WTC11 (cell line): ENCODE data around the gene GALNT18. TPM values are rescaled to one million over a fixed set of nuclear protein-coding genes. Genes with fewer than 3 reads are reported as not detected.

ENCODE experiments used
- ATAC-seq: fragments of 200-7000 bp; cut with Tn5 transposase; 2 replicates; pipeline ENCODE4 v1.10.0; 2021; ENCODE audit warnings: mild to moderate bottlenecking, moderate library complexity
- CTCF ChIA-PET: fragments of 300-600 bp; sonication (Branson Sonifier 250); formaldehyde crosslinking; loops from one replicate; lab custom pipeline; 2021; ENCODE audit warnings: antibody characterized with exemption; lab: Charles Lee
- POLR2A ChIA-PET: fragments of 350-600 bp; sonication (Branson Sonifier 250); formaldehyde crosslinking; loops from one replicate; lab custom pipeline; 2021; ENCODE audit warnings: antibody characterized with exemption; lab: Charles Lee
- DNase-seq: peaks from one replicate; pipeline ENCODE4 v3.0.0; 2021; ENCODE audit warnings: low spot score
- H3K27ac Mint-ChIP-seq: 2 replicates; pipeline ENCODE4 v1.8.0; 2021; ENCODE audit warnings: mixed read lengths
- H3K27me3 Mint-ChIP-seq: 2 replicates; pipeline ENCODE4 v1.8.0; 2021; ENCODE audit warnings: low read depth, mild to moderate bottlenecking, moderate library complexity, mixed read lengths
- H3K36me3 Mint-ChIP-seq: 2 replicates; pipeline ENCODE4 v1.8.0; 2021; ENCODE audit warnings: mixed read lengths
- H3K4me1 Mint-ChIP-seq: 2 replicates; pipeline ENCODE4 v1.8.0; 2022; ENCODE audit warnings: mixed read lengths
- H3K4me3 Mint-ChIP-seq: 2 replicates; pipeline ENCODE4 v1.8.0; 2021; ENCODE audit warnings: mild to moderate bottlenecking, moderate library complexity, mixed read lengths
- H3K9me3 Mint-ChIP-seq: 2 replicates; pipeline ENCODE4 v1.8.0; 2021; ENCODE audit warnings: mixed read lengths
- CREM ChIP-seq: sonication (generic); formaldehyde crosslinking; IDR thresholded peaks from 2 replicates; pipeline ENCODE4 v1.8.1; 2022; ENCODE audit warnings: mild to moderate bottlenecking, missing genetic modification reagents, moderate library complexity
- GTF2I ChIP-seq: fragments of 250-450 bp; sonication (Bioruptor Pico); conservative IDR thresholded peaks from 2 replicates; pipeline ENCODE4 v1.4.0; 2021; ENCODE audit warnings: mild to moderate bottlenecking
- HMGA2 ChIP-seq: fragments of 250-450 bp; sonication (Bioruptor Pico); IDR thresholded peaks from 2 replicates; pipeline ENCODE4 v1.4.0; 2021; ENCODE audit warnings: mild to moderate bottlenecking, moderate library complexity
- NFE2L1 ChIP-seq: sonication (generic); formaldehyde crosslinking; IDR thresholded peaks from 2 replicates; pipeline ENCODE4 v1.8.1; 2023; ENCODE audit warnings: missing genetic modification reagents
- OVOL2 ChIP-seq: fragments of 250-450 bp; sonication (Bioruptor Pico); IDR thresholded peaks from 2 replicates; pipeline ENCODE4 v1.9.0; 2021; ENCODE audit warnings: mild to moderate bottlenecking, borderline replicate concordance
- SMAD3 ChIP-seq: sonication (generic); formaldehyde crosslinking; IDR thresholded peaks from 2 replicates; pipeline ENCODE4 v1.8.0; 2022; ENCODE audit warnings: missing genetic modification reagents, mild to moderate bottlenecking, borderline replicate concordance
- TEAD1 ChIP-seq: sonication (generic); formaldehyde crosslinking; IDR thresholded peaks from 2 replicates; pipeline ENCODE4 v1.8.0; 2022; ENCODE audit warnings: mild to moderate bottlenecking, missing genetic modification reagents
- TEAD4 ChIP-seq: sonication (generic); formaldehyde crosslinking; IDR thresholded peaks from 2 replicates; pipeline ENCODE4 v1.8.0; 2022; ENCODE audit warnings: mild to moderate bottlenecking, missing genetic modification reagents
- TP53 ChIP-seq: sonication (generic); formaldehyde crosslinking; IDR thresholded peaks from 2 replicates; pipeline ENCODE4 v1.8.1; 2023; ENCODE audit warnings: mild to moderate bottlenecking, missing genetic modification reagents
- ZNF219 ChIP-seq: sonication (generic); formaldehyde crosslinking; IDR thresholded peaks from 2 replicates; pipeline ENCODE4 v1.8.0; 2023; ENCODE audit warnings: missing genetic modification reagents, mild to moderate bottlenecking, borderline replicate concordance
- ZNF263 ChIP-seq: sonication (generic); formaldehyde crosslinking; IDR thresholded peaks from 2 replicates; pipeline ENCODE4 v1.8.1; 2022; ENCODE audit warnings: low read depth, mild to moderate bottlenecking, moderate library complexity, missing genetic modification reagents
- total RNA-seq: library from RNA; stranded (reverse); gene quantifications from 3 replicates; pipeline ENCODE4 v1.2.3, GENCODE V29; 2021
- TF ChIP-seq, protein P1 (sequence below): fragments of 200-600 bp; IDR thresholded peaks from 2 replicates; pipeline ENCODE4 v1.8.0; 2022; ENCODE audit warnings: antibody characterized with exemption
- TF ChIP-seq, protein P2 (sequence below): sonication (generic); formaldehyde crosslinking; IDR thresholded peaks from 2 replicates; pipeline ENCODE4 v1.8.1; 2023; ENCODE audit warnings: mild to moderate bottlenecking, missing genetic modification reagents, borderline replicate concordance
- TF ChIP-seq, protein P3 (sequence below): sonication (generic); formaldehyde crosslinking; conservative IDR thresholded peaks from 2 replicates; pipeline ENCODE4 v1.8.1; 2023; ENCODE audit warnings: mild to moderate bottlenecking, low read depth, missing genetic modification reagents, moderate library complexity
- TF ChIP-seq, protein P4 (sequence below): sonication (generic); formaldehyde crosslinking; conservative IDR thresholded peaks from 2 replicates; pipeline ENCODE4 v1.8.1; 2022; ENCODE audit warnings: mild to moderate bottlenecking, missing genetic modification reagents
- TF ChIP-seq, protein P5 (sequence below): fragments of 250-450 bp; sonication (Bioruptor Pico); conservative IDR thresholded peaks from 2 replicates; pipeline ENCODE4 v1.9.0; 2021; ENCODE audit warnings: mild to moderate bottlenecking
- TF ChIP-seq, protein P6 (sequence below): fragments of 250-450 bp; sonication (Bioruptor Pico); IDR thresholded peaks from 2 replicates; pipeline ENCODE4 v1.9.0; 2021; ENCODE audit warnings: mild to moderate bottlenecking, borderline replicate concordance
- TF ChIP-seq, protein P7 (sequence below): fragments of 250-450 bp; sonication (Bioruptor Pico); IDR thresholded peaks from 2 replicates; pipeline ENCODE4 v1.9.0; 2021; ENCODE audit warnings: mild to moderate bottlenecking
- TF ChIP-seq, protein P8 (sequence below): fragments of 250-450 bp; sonication (Bioruptor Pico); IDR thresholded peaks from 2 replicates; pipeline ENCODE4 v1.9.0; 2021; ENCODE audit warnings: moderate library complexity, mild to moderate bottlenecking, inconsistent platforms, borderline replicate concordance

The GALNT18 gene
- total RNA-seq, 1 experiment from 2014 or later = 5.0 TPM

DNA sequence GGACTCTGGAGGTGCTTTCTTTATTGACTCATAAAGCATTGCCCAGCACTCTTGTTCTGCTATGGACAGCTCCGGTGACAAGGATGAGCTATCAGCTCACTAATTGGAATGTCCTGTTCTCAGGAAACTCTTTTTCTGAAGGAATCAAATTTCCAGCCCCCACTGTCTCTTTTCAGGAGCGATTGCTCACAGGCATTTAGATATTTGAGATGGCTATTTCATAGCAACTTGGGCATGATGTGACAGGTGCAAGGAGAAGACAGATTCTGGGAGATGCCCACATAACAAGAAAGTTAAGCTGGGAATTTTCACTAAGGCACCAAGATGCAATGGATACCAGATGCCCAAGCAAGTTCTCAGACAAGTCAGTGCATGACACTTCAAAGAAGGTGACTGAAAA lies 145.3 kb downstream of the GALNT18 start:
- DNase-seq (no peak), ATAC-seq (no peak)
- H3K4me1 Mint-ChIP-seq = peaks cover 34% of the 10 kb centered on the region
- H3K27ac Mint-ChIP-seq = no peak overlapping the region
- ChIA-PET POLR2A (no interaction called here), CTCF (no interaction called here)
- H3K36me3 Mint-ChIP-seq = no peaks in the 10 kb centered on the region
- no peaks in the 10 kb centered on the region for H3K9me3 Mint-ChIP-seq
- TF ChIP-seq TEAD1 (CRISPR knock-in tag) = no peak
- TF ChIP-seq, protein P1, sequence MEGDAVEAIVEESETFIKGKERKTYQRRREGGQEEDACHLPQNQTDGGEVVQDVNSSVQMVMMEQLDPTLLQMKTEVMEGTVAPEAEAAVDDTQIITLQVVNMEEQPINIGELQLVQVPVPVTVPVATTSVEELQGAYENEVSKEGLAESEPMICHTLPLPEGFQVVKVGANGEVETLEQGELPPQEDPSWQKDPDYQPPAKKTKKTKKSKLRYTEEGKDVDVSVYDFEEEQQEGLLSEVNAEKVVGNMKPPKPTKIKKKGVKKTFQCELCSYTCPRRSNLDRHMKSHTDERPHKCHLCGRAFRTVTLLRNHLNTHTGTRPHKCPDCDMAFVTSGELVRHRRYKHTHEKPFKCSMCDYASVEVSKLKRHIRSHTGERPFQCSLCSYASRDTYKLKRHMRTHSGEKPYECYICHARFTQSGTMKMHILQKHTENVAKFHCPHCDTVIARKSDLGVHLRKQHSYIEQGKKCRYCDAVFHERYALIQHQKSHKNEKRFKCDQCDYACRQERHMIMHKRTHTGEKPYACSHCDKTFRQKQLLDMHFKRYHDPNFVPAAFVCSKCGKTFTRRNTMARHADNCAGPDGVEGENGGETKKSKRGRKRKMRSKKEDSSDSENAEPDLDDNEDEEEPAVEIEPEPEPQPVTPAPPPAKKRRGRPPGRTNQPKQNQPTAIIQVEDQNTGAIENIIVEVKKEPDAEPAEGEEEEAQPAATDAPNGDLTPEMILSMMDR = no peak
- TF ChIP-seq, protein P2, sequence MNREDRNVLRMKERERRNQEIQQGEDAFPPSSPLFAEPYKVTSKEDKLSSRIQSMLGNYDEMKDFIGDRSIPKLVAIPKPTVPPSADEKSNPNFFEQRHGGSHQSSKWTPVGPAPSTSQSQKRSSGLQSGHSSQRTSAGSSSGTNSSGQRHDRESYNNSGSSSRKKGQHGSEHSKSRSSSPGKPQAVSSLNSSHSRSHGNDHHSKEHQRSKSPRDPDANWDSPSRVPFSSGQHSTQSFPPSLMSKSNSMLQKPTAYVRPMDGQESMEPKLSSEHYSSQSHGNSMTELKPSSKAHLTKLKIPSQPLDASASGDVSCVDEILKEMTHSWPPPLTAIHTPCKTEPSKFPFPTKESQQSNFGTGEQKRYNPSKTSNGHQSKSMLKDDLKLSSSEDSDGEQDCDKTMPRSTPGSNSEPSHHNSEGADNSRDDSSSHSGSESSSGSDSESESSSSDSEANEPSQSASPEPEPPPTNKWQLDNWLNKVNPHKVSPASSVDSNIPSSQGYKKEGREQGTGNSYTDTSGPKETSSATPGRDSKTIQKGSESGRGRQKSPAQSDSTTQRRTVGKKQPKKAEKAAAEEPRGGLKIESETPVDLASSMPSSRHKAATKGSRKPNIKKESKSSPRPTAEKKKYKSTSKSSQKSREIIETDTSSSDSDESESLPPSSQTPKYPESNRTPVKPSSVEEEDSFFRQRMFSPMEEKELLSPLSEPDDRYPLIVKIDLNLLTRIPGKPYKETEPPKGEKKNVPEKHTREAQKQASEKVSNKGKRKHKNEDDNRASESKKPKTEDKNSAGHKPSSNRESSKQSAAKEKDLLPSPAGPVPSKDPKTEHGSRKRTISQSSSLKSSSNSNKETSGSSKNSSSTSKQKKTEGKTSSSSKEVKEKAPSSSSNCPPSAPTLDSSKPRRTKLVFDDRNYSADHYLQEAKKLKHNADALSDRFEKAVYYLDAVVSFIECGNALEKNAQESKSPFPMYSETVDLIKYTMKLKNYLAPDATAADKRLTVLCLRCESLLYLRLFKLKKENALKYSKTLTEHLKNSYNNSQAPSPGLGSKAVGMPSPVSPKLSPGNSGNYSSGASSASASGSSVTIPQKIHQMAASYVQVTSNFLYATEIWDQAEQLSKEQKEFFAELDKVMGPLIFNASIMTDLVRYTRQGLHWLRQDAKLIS (CRISPR knock-in tag) = no peak
- no peak for TF ChIP-seq TEAD4
- no peak for TF ChIP-seq SMAD3 (CRISPR knock-in tag)
- no peak for TF ChIP-seq ZNF263 (CRISPR knock-in tag)
- TF ChIP-seq, protein P3, sequence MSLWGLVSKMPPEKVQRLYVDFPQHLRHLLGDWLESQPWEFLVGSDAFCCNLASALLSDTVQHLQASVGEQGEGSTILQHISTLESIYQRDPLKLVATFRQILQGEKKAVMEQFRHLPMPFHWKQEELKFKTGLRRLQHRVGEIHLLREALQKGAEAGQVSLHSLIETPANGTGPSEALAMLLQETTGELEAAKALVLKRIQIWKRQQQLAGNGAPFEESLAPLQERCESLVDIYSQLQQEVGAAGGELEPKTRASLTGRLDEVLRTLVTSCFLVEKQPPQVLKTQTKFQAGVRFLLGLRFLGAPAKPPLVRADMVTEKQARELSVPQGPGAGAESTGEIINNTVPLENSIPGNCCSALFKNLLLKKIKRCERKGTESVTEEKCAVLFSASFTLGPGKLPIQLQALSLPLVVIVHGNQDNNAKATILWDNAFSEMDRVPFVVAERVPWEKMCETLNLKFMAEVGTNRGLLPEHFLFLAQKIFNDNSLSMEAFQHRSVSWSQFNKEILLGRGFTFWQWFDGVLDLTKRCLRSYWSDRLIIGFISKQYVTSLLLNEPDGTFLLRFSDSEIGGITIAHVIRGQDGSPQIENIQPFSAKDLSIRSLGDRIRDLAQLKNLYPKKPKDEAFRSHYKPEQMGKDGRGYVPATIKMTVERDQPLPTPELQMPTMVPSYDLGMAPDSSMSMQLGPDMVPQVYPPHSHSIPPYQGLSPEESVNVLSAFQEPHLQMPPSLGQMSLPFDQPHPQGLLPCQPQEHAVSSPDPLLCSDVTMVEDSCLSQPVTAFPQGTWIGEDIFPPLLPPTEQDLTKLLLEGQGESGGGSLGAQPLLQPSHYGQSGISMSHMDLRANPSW (CRISPR knock-in tag) = no peak
- TF ChIP-seq HMGA2 (CRISPR knock-in tag) = no peak
- TF ChIP-seq, protein P4, sequence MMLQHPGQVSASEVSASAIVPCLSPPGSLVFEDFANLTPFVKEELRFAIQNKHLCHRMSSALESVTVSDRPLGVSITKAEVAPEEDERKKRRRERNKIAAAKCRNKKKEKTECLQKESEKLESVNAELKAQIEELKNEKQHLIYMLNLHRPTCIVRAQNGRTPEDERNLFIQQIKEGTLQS (CRISPR knock-in tag) = no peak
- TF ChIP-seq NFE2L1 (CRISPR knock-in tag) = no peak
- TF ChIP-seq GTF2I (CRISPR knock-in tag) = no peak
- H3K27me3 Mint-ChIP-seq = no peaks in the 10 kb centered on the region
- H3K4me3 Mint-ChIP-seq = no peak overlapping the region

DNA sequence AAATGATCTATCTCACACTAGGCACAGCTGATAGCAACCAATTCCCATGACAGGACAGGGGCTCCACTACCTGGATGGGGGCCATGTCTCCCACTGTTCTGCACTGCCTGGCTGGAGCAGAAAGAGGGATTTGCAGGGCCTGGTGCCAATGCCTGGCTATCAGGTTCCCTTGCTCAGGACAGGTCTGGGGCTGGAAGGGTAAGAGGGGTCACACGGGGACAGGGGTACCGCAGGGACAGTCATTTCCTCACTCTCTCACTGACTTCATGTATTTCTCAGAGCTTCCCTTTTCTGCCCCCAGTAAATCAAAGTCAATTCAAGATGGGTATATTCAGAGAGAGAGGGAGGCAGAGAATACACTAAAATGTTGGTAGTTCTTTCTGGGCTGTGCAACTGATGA lies 149.7 kb downstream of the GALNT18 start:
- H3K4me1 Mint-ChIP-seq = peaks cover 14% of the 10 kb centered on the region
- TF ChIP-seq, protein P5, sequence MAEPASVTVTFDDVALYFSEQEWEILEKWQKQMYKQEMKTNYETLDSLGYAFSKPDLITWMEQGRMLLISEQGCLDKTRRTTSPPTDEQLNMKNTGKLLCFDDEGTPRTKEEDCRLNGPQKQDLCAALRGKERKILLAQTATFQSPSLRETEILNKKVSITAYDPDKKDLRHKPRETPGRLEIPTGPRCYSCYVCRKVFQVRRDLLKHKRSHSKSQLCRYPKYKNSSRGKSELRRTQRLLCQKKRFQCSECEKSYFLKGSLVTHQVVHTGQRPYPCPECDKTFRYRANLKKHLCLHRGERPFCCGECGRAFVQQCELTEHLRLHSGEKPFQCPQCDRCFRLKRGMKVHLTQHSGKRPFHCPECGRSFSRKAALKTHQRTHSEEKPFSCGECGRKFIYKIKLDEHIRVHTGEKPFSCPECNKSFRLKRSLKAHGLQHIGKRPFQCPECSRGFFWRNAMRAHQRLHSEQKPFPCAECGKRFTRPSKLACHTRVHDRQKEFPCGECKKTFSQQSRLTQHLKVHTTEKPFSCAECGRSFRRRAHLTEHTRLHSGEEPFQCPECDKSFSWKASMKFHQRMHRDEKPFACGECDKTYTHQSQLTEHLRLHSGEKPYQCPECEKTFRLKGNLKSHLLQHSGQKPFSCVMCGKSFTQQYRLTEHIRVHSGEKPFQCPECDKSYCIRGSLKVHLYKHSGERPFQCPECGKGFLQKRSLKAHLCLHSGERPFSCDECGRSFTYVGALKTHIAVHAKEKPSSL (CRISPR knock-in tag) = no peak
- TF ChIP-seq OVOL2 (no peak), CREM (CRISPR knock-in tag) (no peak), TEAD4 (no peak), TP53 (no peak), ZNF219 (CRISPR knock-in tag) (no peak)
- TF ChIP-seq, protein P6, sequence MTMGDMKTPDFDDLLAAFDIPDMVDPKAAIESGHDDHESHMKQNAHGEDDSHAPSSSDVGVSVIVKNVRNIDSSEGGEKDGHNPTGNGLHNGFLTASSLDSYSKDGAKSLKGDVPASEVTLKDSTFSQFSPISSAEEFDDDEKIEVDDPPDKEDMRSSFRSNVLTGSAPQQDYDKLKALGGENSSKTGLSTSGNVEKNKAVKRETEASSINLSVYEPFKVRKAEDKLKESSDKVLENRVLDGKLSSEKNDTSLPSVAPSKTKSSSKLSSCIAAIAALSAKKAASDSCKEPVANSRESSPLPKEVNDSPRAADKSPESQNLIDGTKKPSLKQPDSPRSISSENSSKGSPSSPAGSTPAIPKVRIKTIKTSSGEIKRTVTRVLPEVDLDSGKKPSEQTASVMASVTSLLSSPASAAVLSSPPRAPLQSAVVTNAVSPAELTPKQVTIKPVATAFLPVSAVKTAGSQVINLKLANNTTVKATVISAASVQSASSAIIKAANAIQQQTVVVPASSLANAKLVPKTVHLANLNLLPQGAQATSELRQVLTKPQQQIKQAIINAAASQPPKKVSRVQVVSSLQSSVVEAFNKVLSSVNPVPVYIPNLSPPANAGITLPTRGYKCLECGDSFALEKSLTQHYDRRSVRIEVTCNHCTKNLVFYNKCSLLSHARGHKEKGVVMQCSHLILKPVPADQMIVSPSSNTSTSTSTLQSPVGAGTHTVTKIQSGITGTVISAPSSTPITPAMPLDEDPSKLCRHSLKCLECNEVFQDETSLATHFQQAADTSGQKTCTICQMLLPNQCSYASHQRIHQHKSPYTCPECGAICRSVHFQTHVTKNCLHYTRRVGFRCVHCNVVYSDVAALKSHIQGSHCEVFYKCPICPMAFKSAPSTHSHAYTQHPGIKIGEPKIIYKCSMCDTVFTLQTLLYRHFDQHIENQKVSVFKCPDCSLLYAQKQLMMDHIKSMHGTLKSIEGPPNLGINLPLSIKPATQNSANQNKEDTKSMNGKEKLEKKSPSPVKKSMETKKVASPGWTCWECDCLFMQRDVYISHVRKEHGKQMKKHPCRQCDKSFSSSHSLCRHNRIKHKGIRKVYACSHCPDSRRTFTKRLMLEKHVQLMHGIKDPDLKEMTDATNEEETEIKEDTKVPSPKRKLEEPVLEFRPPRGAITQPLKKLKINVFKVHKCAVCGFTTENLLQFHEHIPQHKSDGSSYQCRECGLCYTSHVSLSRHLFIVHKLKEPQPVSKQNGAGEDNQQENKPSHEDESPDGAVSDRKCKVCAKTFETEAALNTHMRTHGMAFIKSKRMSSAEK (CRISPR knock-in tag) = no peak
- TF ChIP-seq, protein P7, sequence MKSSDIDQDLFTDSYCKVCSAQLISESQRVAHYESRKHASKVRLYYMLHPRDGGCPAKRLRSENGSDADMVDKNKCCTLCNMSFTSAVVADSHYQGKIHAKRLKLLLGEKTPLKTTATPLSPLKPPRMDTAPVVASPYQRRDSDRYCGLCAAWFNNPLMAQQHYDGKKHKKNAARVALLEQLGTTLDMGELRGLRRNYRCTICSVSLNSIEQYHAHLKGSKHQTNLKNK = no peak
- TF ChIP-seq, protein P8, sequence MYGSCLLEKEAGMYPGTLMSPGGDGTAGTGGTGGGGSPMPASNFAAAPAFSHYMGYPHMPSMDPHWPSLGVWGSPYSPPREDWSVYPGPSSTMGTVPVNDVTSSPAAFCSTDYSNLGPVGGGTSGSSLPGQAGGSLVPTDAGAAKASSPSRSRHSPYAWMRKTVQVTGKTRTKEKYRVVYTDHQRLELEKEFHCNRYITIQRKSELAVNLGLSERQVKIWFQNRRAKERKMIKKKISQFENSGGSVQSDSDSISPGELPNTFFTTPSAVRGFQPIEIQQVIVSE (CRISPR knock-in tag) = no peak

More for the DNA sequence above, 149.7 kb downstream of the GALNT18 start:
- Mint-ChIP-seq H3K4me3 (no peak overlapping the region), H3K36me3 (no peaks in the 10 kb centered on the region), H3K27ac (no peak overlapping the region), H3K9me3 (no peaks in the 10 kb centered on the region), H3K27me3 (no peaks in the 10 kb centered on the region)
- CTCF ChIA-PET = no interaction called here
- no peak for ATAC-seq
- POLR2A ChIA-PET = no interaction called here
- no peak for DNase-seq
